HG03175 (cell line): ENCODE measurements around the gene LEFTY2.
"Not testable (repeated sequence)": the region's sequence is repeated elsewhere in the genome, so short reads cannot be mapped to it uniquely, and the experiment has no call there.

Experiments used
- ATAC-seq: cut with Tn5 transposase; IDR thresholded peaks from one replicate; pipeline ENCODE4 v1.9.1; 2021; ENCODE audit warnings: mild to moderate bottlenecking, moderate library complexity; ENCODE audit not compliant: unreplicated experiment

Gene LEFTY2

DNA sequence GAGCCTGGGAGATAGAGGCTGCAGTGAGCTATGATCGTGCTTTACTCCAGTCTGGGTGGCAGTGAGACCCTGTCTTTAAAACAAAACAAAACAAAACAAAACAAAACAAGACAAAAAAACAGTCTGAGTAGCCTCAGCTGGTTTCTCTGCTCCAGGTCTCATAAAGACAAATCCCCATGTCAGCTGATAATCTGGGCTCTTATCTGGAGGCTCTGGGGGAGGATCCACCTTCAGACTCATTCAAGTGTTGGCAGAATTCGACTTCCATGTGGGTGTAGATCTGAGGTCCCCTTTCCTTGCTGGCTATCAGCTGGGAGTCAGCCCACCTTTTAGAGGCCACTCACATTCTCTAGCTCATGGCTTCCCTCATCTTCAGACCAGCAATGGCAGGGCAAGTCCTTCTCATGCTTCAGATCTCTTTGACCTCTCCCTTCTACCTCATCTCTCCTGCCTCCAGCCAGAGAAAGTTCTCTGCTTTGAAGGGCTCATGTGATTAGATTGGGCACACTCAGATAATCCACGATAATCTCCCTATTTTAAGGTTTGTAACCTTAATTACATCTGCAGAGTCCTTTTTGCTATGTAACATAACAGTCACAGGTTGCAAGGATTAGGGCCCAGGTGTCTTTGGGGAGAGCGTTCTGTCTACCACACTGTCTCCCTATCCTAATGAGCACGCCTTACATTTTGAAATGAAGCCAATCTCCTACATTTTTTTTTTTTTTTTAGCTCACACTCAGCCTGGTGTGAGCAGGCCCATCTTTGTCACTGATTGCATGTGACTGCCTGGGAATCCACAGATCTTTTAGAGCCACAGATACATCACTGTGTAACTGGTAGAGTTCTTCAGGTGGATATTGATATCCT is 9.5 kb downstream of the LEFTY2 start:
- no peak for ATAC-seq

DNA sequence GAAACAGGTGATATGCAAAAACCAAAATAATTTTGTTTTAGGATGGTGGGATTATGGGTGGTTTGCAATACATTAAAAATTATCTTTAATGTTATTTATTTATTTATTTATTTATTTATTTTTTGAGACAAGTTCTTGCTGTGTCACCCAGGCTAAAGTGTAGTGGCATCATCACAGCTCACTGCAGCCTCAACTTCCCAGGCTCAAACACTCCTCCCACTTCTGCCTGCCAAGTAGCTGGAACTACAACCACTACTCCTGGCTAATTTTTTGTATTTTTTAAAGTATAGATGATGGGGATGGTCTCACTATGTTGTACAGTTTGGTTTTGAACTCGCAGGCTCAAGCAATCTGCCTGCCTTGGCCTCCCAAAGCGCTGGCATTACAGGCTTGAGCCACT is 10.5 kb downstream of the LEFTY2 start:
- no peak for ATAC-seq

DNA sequence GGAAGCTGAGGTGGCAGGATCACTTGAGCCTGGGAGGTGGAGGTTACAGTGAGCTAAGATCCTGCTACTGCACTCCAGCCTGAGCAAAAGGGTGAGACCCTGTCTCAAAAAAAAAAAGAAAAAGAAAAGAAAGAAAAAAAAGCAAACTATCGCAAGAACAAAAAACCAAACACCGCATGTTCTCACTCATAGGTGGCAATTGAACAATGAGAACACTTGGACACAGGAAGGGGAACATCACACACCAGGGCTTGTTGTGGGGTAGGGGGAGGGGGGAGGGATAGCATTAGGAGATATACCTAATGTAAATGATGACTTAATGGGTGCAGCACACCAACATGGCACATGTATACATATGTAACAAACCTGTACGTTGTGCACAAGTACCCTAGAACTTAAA is 11.6 kb downstream of the LEFTY2 start:
- not testable (repeated sequence) for ATAC-seq

DNA sequence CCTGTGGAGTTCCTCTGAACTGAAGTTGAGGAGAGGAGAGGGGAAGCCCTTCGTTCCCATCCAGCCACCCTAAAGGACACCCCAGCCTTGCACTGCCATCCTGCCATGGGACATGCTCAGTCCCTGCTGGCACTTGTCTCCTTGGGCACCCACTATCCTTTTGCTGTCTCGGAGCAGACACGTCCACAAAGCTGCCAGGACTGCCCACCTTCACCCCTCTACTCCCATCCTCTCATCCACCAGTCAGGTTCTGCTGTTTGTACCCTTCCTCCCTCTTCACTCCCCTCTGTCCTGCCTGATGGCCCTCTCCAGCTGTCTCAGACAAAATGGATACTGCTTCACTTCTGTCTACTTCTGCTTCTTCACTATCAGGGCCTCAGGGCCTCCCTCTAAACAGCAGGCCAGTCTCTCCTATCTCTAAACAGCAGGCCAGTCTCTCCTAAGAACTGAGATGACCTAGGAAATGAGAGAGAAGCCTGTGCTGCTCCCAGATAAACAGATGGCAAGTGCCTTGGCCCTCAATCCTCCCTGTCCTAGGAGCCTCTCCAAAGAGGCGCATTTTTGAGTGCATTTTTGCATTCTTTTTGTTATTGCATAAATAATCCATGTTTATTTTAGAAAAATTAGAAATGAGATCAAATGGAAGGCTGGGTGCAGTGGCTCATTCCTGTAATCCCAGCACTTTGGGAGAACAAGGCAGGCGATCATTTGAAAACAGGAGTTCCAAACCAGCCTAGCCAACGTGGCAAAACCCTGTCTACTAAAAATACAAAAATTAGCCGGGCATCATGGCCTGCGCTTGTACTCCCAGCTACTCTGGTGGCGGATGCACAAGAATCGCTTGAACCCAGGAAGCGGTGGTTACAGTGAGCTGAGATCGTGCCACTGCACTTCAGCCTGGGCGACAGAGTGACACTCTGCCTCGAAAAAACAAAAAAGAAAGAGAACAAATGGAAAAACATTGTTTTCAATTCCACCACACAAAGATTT is 12.5 kb downstream of the LEFTY2 start:
- no peak for ATAC-seq

DNA sequence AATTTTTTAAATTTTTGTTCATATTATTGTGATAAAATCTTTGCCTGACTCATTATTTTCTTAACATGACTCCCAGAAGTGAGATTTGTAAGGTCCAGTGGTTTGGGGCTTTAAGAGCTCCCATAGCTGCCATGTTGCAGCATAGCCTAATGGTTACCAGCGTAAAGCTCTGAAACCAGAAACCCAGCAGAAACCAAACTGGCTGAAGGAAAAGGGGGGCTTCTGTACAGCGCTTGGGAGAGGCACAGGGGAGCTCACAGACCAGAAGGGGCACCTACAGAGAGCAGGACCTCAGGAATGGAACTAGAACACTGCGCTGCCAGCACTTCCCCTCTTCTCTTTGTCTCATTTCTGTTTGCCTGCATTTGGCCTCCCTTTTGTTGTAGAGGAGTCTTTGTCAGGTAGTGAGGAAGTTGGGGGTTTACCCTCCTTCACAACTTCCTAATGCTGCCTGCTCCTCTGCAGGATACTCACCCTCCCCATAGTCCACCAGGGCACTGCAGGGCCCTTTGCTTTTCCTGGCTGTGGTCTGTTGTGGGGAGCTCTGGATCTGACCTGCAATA is 14.4 kb downstream of the LEFTY2 start:
- no peak for ATAC-seq

DNA sequence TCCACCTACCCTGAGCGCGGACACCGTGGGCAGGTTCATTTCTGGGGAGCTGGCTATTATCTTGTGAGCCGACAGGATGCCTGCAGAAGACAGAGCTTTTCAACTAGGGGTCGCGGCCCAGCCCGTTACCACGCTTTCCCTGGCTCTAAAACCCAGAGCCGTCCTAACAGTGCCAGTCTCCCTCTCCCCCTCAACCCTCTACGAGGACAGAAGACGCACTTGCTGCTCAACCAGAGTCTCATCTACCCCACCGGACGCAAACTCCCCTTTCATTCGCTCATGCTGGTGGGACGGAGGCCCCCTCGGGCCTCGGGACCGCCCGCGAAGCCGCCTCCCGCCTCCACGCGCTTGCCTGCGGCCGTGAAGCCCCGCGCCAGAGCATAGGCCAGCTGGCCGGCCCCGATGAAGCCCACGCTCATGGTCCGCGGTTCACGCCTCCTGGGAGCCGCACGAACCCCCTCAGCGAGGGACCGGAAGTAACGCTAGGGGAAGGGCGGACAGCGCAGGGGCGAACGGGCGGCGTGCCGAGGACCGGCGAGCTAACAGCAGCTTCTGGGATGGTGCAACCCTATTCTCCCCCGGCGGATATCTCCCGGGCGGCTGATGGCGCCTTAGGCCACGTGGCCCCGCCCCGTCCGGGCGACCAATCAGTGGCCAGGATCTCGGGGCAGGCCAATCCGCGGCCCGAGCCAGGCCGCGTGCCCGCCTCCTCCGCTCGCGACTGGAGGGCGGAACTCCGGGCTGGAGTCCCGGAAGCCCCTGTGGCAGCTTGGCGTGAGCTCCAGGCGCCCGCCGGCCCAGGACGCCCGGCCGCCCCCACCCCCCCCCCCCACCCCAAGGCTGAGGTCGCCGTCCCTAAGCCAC is 17.1 kb downstream of the LEFTY2 start, which contains the start of gene PYCR2:
Gene PYCR2, minus strand, starts transcription at position 559 of the 864 bp plus-strand sequence. Its CDS starts 140 bp downstream, at position 419.
- peak; percentile 98 for ATAC-seq

DNA sequence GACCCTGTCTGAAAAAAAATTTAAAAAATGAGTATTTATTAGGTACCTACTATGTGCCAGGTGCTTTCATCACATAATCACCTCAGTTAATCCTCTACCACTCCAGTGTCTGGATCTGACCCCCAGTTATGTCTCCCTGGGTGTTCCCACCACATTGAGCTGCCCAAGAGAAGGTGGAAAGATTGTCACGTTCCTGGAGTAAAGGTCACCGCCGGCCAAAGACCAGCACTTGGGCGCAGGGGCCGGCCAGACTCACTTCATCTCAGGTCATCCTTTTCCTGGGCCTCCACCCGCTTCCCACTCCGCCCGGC is 17.7 kb downstream of the LEFTY2 start:
- ATAC-seq: no peak

DNA sequence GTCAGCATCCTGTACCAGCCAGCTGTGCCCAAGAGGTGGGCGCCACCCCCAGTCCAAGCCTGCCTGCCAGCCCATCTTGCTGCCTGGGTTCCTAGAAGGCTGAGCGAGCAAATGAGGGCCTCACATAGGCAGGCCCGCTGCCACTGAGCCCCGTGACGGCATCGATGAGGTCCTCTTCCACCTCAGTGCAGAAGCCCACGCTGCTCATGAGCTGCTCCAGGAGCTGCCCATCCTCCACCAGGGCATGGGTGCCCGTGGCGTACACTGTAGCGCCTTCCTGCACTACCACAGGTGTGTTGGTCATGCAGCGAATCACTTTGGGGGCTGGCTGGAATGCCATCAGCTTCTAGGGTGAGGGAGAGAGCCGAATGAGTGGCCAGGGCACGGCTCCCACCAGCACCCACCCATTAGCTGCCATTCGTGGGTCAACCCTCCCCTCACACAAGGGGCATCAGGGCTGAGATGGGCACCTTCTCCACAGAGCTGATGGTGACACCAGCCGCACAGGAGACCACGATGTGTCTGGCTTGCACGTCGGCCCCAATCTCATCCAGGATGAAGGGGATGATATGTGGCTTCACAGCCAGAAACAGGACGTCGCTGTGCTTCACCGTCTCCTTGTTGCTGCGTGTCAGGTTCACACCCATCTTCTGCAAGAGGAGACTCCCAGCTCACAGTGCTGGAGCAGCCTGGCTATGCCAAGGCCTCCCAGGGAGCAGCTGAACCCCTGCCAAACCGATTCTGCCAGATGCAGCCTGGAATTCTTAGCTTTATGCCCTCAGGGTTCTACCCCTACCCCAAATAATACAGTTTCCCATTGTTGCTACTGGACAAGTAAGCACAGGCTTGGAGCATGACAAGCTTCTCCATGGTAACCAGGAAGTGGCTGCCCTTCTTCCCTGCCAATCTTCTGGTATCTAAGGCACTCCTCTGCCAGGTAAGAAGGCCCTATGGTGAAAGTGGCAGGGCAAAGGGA is 19.0 kb downstream of the LEFTY2 start:
- no peak for ATAC-seq

DNA sequence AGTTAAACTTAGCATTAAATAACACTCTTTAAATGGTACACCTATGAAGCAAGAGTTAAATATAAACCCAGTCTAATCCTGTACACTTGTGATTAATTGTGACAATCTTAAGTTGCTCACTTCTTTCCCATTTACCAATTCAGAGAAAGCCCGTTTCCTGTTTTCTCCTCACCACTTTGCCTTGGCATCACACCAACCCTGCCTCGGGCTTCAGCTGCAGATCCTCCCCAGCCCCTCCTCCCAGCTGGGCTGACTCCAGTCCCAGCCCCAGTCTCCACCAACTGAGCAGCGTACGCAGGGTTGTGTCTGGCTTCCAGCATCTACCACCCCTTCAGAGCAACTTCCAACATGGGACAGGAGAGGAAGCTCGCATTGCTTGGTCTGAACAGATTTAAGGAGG is 21.1 kb downstream of the LEFTY2 start:
- ATAC-seq: no peak

DNA sequence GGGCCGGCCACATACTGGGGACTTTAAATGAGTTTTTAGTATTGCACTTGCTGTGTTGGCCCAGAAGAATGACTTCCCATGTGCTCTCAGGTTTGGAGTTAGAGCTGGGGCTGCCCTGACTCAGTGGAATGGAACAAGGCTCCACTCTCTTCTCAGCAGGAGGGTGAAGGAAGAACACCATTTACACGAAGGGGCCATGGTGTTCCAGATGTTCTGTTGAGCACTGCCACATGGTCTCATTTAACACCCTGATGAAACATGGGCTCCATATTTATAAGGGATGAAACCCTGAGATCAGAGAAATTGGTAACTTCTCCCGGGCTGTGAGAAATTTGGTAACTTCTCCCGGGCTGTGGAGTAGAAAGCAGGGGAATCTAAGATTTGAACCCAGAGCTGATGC is 22.7 kb downstream of the LEFTY2 start:
- ATAC-seq: no peak

DNA sequence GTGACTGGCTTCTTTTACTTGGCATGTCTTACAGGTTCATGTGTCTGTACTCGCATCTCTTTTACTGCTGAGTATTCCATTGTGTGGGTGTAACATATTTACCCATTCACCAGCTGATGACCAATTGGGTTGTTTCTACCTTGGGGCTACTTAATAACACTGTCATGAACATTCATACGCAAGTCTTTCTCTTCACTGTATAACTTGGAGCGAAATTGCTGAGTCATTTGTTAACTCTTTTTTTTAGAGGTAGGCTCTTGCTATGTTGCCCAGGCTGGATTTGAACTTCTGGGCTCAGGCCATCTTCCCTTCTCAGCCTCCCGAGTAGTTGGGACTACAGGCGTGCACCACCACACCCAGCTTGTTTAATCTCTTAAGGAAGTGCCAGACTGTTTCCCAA is 23.5 kb downstream of the LEFTY2 start:
- ATAC-seq: no peak

DNA sequence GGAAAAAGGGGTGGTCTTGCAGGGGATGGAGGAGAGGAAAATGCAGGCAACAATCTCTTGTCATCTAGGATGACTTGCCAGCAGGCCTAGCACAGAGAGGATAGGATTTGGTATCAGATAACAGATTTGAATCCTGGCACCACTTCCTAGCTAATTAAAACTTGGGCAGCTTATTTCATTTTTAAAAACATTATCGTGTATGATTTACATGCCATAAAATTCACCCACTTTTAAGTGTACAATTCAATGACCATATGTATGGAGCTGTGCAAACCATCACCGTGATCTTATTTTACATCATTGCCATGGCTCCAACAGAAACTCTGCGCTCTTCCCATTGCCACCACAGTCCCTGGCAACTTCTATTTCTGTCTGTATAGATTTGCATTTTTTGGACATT is 23.9 kb downstream of the LEFTY2 start:
- no peak for ATAC-seq

DNA sequence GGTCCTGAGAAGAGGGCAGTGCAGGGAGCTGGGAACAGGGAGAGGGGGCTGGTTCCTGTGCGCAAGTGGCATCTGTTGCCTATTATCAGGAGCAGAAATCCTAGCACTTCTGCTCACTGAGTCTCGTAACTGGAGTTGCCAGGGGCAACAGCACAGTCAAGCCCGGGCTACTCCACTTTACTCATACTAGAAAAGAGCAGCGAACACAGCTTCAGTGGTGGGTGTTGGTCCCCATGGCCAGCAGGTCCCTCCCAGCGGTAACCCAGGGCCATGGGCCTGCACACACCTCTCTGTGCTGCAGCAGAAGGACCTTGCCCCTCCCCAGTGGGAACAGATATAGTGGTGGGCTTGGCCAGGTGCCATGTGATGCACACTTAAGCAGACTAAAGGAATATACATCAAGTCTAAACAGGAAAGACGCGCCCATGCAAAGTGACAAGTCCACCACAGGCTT is 25.5 kb downstream of the LEFTY2 start:
- no peak for ATAC-seq

DNA sequence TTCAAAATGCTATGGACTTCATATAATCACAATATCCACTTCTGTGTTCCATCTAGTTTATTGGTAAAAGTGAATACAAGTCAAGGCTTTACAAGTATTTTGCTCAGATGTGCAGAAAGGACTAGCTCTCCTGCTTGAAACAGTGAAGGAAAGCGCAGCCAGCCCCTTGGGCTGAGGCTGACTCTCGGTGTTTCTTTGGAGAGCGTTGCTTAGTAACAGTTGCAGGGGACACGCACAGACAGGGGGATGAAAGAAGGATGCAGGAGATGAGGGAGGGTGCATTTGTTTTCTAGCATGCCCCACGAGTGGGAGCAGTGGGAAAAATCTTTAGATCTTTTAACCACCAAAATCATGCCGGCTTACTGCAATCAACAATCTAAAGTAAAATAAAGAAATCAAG is 26.1 kb downstream of the LEFTY2 start:
- no peak for ATAC-seq

DNA sequence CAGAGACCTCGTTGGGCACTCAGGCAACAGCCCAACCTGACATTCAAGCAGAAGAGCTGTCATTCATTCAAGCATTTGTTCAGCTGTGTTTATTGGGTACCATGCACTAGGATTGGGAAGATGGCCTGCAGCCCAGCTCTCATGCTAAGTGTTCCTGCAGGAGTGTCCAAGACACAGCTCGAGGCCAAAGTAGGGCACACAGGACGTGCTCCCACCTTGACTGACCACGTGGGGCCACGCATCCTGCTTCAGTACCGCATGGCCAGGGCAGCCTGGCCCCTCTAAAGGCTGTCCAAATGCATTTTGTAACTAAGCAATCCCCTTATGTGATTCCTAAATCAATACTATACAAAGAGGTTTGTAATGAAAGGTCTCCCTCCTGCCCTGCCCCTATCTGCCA is 26.6 kb downstream of the LEFTY2 start:
- ATAC-seq: no peak

DNA sequence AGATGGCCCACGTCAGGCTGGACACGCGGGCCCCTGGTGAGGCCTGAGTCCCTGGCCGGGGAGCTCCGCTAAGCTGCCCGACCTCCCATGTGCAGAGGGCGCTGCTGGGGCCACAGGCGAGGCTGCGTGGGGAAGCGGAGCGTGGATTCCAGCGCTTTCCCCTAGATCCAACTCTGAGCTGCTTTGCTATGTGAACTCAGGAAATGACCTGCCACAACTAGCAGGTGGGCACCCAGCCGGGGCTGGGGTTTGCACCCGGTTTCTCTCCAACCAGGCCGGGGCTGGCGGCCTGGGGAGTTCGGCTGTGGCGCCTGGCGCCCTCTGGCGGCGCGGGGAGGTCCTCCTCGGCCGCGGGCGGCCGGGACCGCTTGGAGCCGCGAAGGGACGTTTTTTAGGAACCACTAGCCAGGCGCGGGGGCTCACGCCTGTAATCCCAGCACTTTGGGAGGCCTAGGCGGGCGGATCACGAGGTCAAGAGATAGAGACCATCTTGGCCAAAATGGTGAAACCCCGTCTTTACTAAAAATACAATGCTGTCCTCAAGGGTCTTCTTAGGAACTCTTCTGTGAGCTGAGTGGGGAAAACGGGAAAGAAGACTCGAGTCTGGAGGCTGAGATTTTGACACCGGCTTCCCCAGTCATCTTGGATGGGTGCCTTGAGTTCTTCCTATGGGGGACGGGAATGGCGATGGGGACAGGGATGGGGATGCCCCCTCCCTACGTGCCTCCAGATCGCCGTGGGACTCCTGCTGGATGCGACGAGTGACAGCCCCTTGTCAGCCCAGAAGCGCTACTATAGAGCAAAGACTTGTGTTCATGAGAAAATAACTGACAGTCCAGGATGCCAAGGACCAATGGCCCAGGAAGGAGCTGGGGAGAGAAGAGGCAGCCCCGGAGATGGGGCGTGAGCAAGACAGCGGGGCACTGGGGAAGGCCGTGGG is 29.6 kb downstream of the LEFTY2 start:
- peak; percentile 80 for ATAC-seq

DNA sequence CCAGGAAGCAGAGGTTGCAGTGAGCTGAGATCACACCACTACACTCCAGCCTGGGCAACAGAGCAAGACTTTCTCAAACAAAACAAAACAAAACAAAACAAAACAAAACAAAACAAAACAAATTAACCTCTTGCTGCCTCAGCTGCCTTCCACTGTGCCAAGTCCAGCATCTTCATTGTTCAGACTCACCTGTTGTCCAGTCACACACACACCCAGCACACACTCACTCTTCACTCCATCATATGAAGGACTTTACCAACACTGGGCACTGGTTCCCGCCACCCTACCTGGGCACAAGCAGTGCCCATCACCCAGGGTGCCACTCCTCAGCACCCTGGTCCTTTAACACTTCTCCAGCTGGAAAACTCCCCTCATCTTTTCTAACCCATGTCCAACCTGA is 31.5 kb downstream of the LEFTY2 start:
- no peak for ATAC-seq

DNA sequence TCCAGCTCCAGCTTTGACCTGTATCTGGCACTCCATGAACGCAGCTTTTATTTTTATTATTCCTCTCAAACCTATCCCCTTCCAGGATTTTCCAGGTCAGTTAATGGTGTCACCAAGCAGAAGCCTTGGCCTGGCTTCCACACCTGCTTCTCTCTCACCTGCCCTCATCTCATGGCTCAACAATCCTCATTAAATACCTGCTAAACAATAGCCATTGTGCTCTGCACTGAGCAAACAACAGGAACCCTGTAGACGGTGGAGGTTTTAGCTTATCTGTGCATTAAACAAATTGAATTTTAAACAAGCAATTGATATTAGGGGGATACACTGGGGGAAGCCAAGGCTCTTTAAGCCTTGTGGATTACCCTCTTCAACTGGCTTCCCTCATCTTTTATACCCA is 32.2 kb downstream of the LEFTY2 start:
- no peak for ATAC-seq
